IMR-90 (cell line): ENCODE measurements around the gene ZNF337. TPM values are rescaled to one million over a fixed set of nuclear protein-coding genes. Genes with fewer than 3 reads are reported as not detected.

Experiments
- ATAC-seq: fragments of 200-7000 bp; cut with Tn5 transposase; 2 replicates; pipeline ENCODE4 v1.9.1; 2020; ENCODE audit warnings: low read depth, mild to moderate bottlenecking, moderate library complexity
- BruUV-seq: library from RNA; stranded (reverse); fragments of 400-500 nt; replicated peaks from 2 replicates; lab custom pipeline; 2021; lab: Mats Ljungman, UMichigan
- CTCF ChIA-PET: fragments of 300-600 bp; formaldehyde crosslinking; extraction: SDS; loops from one replicate; lab custom pipeline; 2021; ENCODE audit warnings: antibody characterized with exemption; lab: Yijun Ruan, JAX
- POLR2A ChIA-PET: fragments of 300-600 bp; sonication (Branson Sonifier 250); formaldehyde crosslinking; loops from one replicate; lab custom pipeline; 2022; ENCODE audit warnings: antibody characterized with exemption; ENCODE audit not compliant: unreplicated experiment; lab: Charles Lee
- DNase-seq: peaks from one replicate; pipeline ENCODE4 v3.0.0; 2013
- H2AFZ ChIP-seq: replicated peaks from 2 replicates; pipeline ENCODE3; 2013; ENCODE audit warnings: low read length, mild to moderate bottlenecking; ENCODE audit not compliant: poor library complexity
- H2AK5ac ChIP-seq: 2 replicates; pipeline ENCODE4 v1.6.1; 2013; ENCODE audit warnings: low read depth, low read length, inconsistent platforms
- H2AK9ac ChIP-seq: replicated peaks from 2 replicates; pipeline ENCODE3; 2013; ENCODE audit warnings: mild to moderate bottlenecking, low read depth, low read length, moderate library complexity; ENCODE audit not compliant: poor library complexity
- H2BK120ac ChIP-seq: 2 replicates; pipeline ENCODE4 v1.6.1; 2013; ENCODE audit warnings: low read depth, low read length, inconsistent platforms
- H2BK15ac ChIP-seq: 3 replicates; pipeline ENCODE4 v1.6.1; 2013; ENCODE audit warnings: low read depth, low read length, inconsistent platforms
- H2BK20ac ChIP-seq: 2 replicates; pipeline ENCODE4 v1.6.1; 2013; ENCODE audit warnings: low read depth, mild to moderate bottlenecking, inconsistent platforms, low read length, moderate library complexity
- H2BK5ac ChIP-seq: 2 replicates; pipeline ENCODE4 v1.6.1; 2013; ENCODE audit warnings: mild to moderate bottlenecking, low read depth, low read length, inconsistent platforms; ENCODE audit not compliant: poor library complexity, severe bottlenecking
- H3K14ac ChIP-seq: replicated peaks from 2 replicates; pipeline ENCODE4 v1.6.1; 2013; ENCODE audit warnings: low read depth, low read length, inconsistent platforms
- H3K18ac ChIP-seq: 2 replicates; pipeline ENCODE4 v1.6.1; 2013; ENCODE audit warnings: low read depth, low read length, control low read depth
- H3K23ac ChIP-seq: 2 replicates; pipeline ENCODE4 v1.6.1; 2013; ENCODE audit warnings: low read depth, low read length, inconsistent platforms
- H3K27ac ChIP-seq: 2 replicates; pipeline ENCODE4 v1.5.1; 2013; ENCODE audit warnings: mild to moderate bottlenecking, control low read depth, low read length; ENCODE audit not compliant: insufficient read depth
- H3K27me3 ChIP-seq: 2 replicates; pipeline ENCODE4 v1.6.1; 2013; ENCODE audit warnings: low read length; ENCODE audit not compliant: control insufficient read depth, insufficient read depth
- H3K36me3 ChIP-seq: 2 replicates; pipeline ENCODE4 v1.6.1; 2013; ENCODE audit warnings: low read length, mixed read lengths; ENCODE audit not compliant: control insufficient read depth, insufficient read depth
- H3K4ac ChIP-seq: 2 replicates; pipeline ENCODE4 v1.6.1; 2013; ENCODE audit warnings: low read depth, low read length, inconsistent platforms
- H3K4me1 ChIP-seq: 2 replicates; pipeline ENCODE4 v1.6.1; 2013; ENCODE audit warnings: low read length, mixed read lengths; ENCODE audit not compliant: control insufficient read depth, insufficient read depth
- H3K4me2 ChIP-seq: 2 replicates; pipeline ENCODE4 v1.6.1; 2013; ENCODE audit warnings: low read depth, mild to moderate bottlenecking, control low read depth, low read length, moderate library complexity
- H3K4me3 ChIP-seq: 2 replicates; pipeline ENCODE4 v1.5.1; 2013; ENCODE audit warnings: low read depth, mild to moderate bottlenecking, control low read depth, low read length, moderate library complexity; ENCODE audit not compliant: insufficient read depth
- H3K56ac ChIP-seq: 2 replicates; pipeline ENCODE4 v1.6.1; 2013; ENCODE audit warnings: low read length, inconsistent platforms; ENCODE audit not compliant: insufficient read depth; ENCODE audit errors: extremely low read depth
- H3K79me1 ChIP-seq, 2 experiments: 2 replicates each; pipeline ENCODE4 v1.6.1; 2013; ENCODE audit warnings: low read length in 2 of 2, inconsistent platforms in 1 of 2, low read depth in 1 of 2
- H3K9ac ChIP-seq: 2 replicates; pipeline ENCODE4 v1.6.1; 2013; ENCODE audit warnings: low read depth, low read length, control low read depth
- H3K9me1 ChIP-seq: 2 replicates; pipeline ENCODE4 v1.6.1; 2013; ENCODE audit warnings: low read length, inconsistent platforms; ENCODE audit not compliant: insufficient read depth
- H3K9me3 ChIP-seq: 2 replicates; pipeline ENCODE4 v1.6.1; 2013; ENCODE audit warnings: low read length; ENCODE audit not compliant: control insufficient read depth, insufficient read depth
- H4K20me1 ChIP-seq: 2 replicates; pipeline ENCODE4 v1.6.1; 2013; ENCODE audit warnings: low read length, inconsistent platforms; ENCODE audit not compliant: insufficient read depth
- H4K5ac ChIP-seq: 2 replicates; pipeline ENCODE4 v1.6.1; 2013; ENCODE audit warnings: mild to moderate bottlenecking, low read depth, low read length, control low read depth
- H4K8ac ChIP-seq, 2 experiments: 2 replicates each; pipeline ENCODE4 v1.6.1; 2013; ENCODE audit warnings: low read depth in 2 of 2, low read length in 2 of 2, control low read depth in 1 of 2, inconsistent platforms in 1 of 2
- H4K91ac ChIP-seq: 2 replicates; pipeline ENCODE4 v1.6.1; 2013; ENCODE audit warnings: low read depth, low read length, inconsistent platforms; ENCODE audit not compliant: insufficient read depth
- CEBPB ChIP-seq: IDR thresholded peaks from 2 replicates; pipeline ENCODE4 v1.6.1; 2012; ENCODE audit warnings: low read depth, low read length, improper control_type of control experiment
- CHD1 ChIP-seq: IDR thresholded peaks from 2 replicates; pipeline ENCODE4 v1.6.1; 2012; ENCODE audit warnings: low read depth, low read length, improper control_type of control experiment
- MAZ ChIP-seq: IDR thresholded peaks from 2 replicates; pipeline ENCODE4 v1.6.1; 2012; ENCODE audit warnings: low read depth, mild to moderate bottlenecking, low read length, improper control_type of control experiment, moderate library complexity, borderline replicate concordance
- MXI1 ChIP-seq: IDR thresholded peaks from 2 replicates; pipeline ENCODE4 v1.6.1; 2012; ENCODE audit warnings: low read depth, mild to moderate bottlenecking, low read length, moderate library complexity, borderline replicate concordance
- POLR2A ChIP-seq: IDR thresholded peaks from 2 replicates; pipeline ENCODE4 v1.6.1; 2012; ENCODE audit warnings: mild to moderate bottlenecking, low read depth, low read length
- RCOR1 ChIP-seq: IDR thresholded peaks from 2 replicates; pipeline ENCODE4 v1.6.1; 2012; ENCODE audit warnings: mild to moderate bottlenecking, low read length, improper control_type of control experiment; ENCODE audit not compliant: insufficient replicate concordance
- SMC3 ChIP-seq: fragments of 150-350 bp; IDR thresholded peaks from 2 replicates; pipeline ENCODE4 v1.6.1; 2016; ENCODE audit warnings: low read depth, mild to moderate bottlenecking, antibody characterized with exemption, low read length, moderate library complexity
- WGBS, 2 experiments: methylation state at CpG; one replicate each; pipeline versions ENCODE4 v1.1.5 to v1.1.7; 2013; ENCODE audit warnings: missing lambda C conversion rate in 2 of 2; ENCODE audit not compliant: insufficient read length in 1 of 2; ENCODE audit errors: extremely low coverage in 2 of 2; 5-methylcytosine and 5-hydroxymethylcytosine counted together
- dilution Hi-C: fragments of 300-500 bp; cut with HindIII; formaldehyde crosslinking; loops from one replicate; pipeline ENCODE4 v1.14.3; 2018; ENCODE audit warnings: low sequenced_read_pairs; ENCODE audit not compliant: unreplicated experiment
- in situ Hi-C: fragments of 300-500 bp; cut with MboI; formaldehyde crosslinking; loops from 3 replicates; pipeline ENCODE4 v1.14.3; 2019; ENCODE audit warnings: low sequenced_read_pairs, inconsistent platforms, mixed read lengths
- intact Hi-C: fragments of 100-400 bp; cut with micrococcal nuclease; formaldehyde crosslinking; loops from 2 replicates; pipeline ENCODE4 v1.10.0; 2022
- polyA plus RNA-seq, 3 experiments: library from polyadenylated mRNA; depleted of rRNA; stranded (reverse); fragments of >200 nt; gene quantifications; 2 replicates each; pipeline ENCODE4 v1.2.3, GENCODE V29; 2012; ENCODE audit warnings: low replicate concordance in 1 of 3
- total RNA-seq: library from RNA; depleted of rRNA; stranded (reverse); fragments of >200 nt; gene quantifications from 2 replicates; pipeline ENCODE4 v1.2.3, GENCODE V29; 2012
- TF ChIP-seq, protein P1 (sequence below): conservative IDR thresholded peaks from 2 replicates; pipeline ENCODE4 v1.5.1; 2012; ENCODE audit warnings: mild to moderate bottlenecking, low read depth, low read length, improper control_type of control experiment
- TF ChIP-seq, protein P2 (sequence below): fragments of 150-350 bp; IDR thresholded peaks from 2 replicates; pipeline ENCODE4 v1.6.1; 2016; ENCODE audit warnings: low read depth, mild to moderate bottlenecking, low read length, moderate library complexity, borderline replicate concordance

ZNF337 gene
- total and polyA plus RNA-seq, 2 of the 4 experiments (the other 2 are of a cell fraction), result 10.4 to 16.5 TPM

DNA sequence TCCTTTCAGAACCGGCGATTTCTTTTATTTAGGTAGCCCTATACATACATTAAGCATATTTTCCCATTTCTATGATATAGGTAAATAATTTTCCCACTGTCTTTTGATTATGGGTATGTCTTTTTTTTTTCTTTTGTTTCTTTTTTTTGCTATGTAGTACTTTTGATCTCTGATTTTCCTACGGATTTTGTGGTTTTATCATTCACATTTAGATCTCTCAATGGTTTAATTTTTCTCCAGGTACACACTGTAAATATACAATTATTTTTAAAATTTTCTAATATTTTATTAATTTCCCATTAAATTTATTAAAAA is 436 bp upstream of the ZNF337 start:
- Histone ChIP-seq H3K4me1 (peaks cover 5% of the 10 kb centered on the region), H2BK15ac (no peak overlapping the region), H3K27ac (no peak overlapping the region), H2AK5ac (no peak overlapping the region), H3K9me1 (0 out of 2 replicates have a peak, but pooled peaks cover 3% of the 10 kb centered on the region), H3K9ac (peak overlapping the region; percentile 63), H4K8ac (peak overlapping the region in 1 of 2 experiments; percentile 77; a peak in 2 of 4 replicates), H3K23ac (no peak overlapping the region), H4K91ac (no peak overlapping the region), H4K20me1 (no peaks in the 10 kb centered on the region), H2BK120ac (no peak overlapping the region), H3K27me3 (no peaks in the 10 kb centered on the region), H2AK9ac (peak overlapping the region; percentile 8), H3K4me3 (peak overlapping the region; percentile 61), H3K4me2 (peak overlapping the region; percentile 72), H2BK20ac (no peak overlapping the region), H2BK5ac (no peak overlapping the region), H3K9me3 (no peaks in the 10 kb centered on the region), H3K18ac (no peak overlapping the region), H3K36me3 (peaks cover 3% of the 10 kb centered on the region; the same call in 1 of the 2 replicates), H3K14ac (peak overlapping the region; percentile 74; the same call in 1 of the 2 replicates), H2AFZ (peak overlapping the region; percentile 99), H3K79me1 (peaks cover 26 to 28% of the 10 kb centered on the region in 2 experiments), H3K56ac (no peak overlapping the region), H4K5ac (peak overlapping the region; percentile 63; the same call in 1 of the 2 replicates), H3K4ac (peak overlapping the region; percentile 76)
- BruUV-seq, result no TSS peak
- TF ChIP-seq, protein P1, sequence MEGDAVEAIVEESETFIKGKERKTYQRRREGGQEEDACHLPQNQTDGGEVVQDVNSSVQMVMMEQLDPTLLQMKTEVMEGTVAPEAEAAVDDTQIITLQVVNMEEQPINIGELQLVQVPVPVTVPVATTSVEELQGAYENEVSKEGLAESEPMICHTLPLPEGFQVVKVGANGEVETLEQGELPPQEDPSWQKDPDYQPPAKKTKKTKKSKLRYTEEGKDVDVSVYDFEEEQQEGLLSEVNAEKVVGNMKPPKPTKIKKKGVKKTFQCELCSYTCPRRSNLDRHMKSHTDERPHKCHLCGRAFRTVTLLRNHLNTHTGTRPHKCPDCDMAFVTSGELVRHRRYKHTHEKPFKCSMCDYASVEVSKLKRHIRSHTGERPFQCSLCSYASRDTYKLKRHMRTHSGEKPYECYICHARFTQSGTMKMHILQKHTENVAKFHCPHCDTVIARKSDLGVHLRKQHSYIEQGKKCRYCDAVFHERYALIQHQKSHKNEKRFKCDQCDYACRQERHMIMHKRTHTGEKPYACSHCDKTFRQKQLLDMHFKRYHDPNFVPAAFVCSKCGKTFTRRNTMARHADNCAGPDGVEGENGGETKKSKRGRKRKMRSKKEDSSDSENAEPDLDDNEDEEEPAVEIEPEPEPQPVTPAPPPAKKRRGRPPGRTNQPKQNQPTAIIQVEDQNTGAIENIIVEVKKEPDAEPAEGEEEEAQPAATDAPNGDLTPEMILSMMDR, result no peak
- TF ChIP-seq CEBPB, result no peak
- no peak for TF ChIP-seq SMC3
- TF ChIP-seq CHD1, result no peak
- no peak for TF ChIP-seq MXI1
- TF ChIP-seq MAZ, result no peak
- TF ChIP-seq RCOR1, result no peak
- TF ChIP-seq, protein P2, sequence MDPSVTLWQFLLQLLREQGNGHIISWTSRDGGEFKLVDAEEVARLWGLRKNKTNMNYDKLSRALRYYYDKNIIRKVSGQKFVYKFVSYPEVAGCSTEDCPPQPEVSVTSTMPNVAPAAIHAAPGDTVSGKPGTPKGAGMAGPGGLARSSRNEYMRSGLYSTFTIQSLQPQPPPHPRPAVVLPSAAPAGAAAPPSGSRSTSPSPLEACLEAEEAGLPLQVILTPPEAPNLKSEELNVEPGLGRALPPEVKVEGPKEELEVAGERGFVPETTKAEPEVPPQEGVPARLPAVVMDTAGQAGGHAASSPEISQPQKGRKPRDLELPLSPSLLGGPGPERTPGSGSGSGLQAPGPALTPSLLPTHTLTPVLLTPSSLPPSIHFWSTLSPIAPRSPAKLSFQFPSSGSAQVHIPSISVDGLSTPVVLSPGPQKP, result no peak
- no peak for TF ChIP-seq POLR2A
- intact Hi-C loops (no loop called here), dilution Hi-C loops (no loop called here), in situ Hi-C loops (loop anchor here (25.0 kb wide), 3 partner anchors 290 to 710 kb away; partner anchors contain the start of gene APMAP)
- ATAC-seq (no peak), DNase-seq (no peak)
- POLR2A ChIA-PET, result no interaction called here
- CTCF ChIA-PET, result no interaction called here
- no CpG with 5 or more reads among the region's 3 CpGs for WGBS, 2 experiments
